Fibroblast of the conjunctiva (primary cell): ENCODE results near the gene CDH23.

ENCODE experiments used
- DNase-seq: peaks from one replicate; pipeline ENCODE4 v3.0.0-alpha.2; 2010; ENCODE audit warnings: low read depth

CDH23 gene

GRCh38 chr10:71640607-71641006, 243.9 kb downstream of the CDH23 start:
- no peak for DNase-seq

DNA sequence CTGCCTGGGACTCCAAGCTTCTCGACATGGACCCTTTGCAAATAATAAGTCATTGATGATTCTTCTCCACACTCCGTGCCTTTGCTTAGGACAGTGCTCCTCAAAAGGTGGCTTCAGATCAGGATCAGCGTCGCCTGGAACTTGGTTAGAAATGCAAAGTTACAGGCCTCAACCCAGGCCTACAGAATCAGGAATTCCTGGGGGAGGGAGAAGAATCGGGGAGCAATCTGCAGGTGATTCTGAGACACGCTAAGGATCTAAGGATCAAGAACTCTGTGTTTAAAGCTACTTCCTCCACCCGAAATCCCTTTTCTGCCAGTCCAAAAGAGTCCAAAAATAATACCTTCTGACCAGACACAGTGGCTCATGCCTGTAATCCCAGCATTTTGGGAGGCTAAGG, 244.7 kb downstream of the CDH23 start:
- DNase-seq = no peak

- no peak for DNase-seq
These were observed 245.3 kb downstream of the CDH23 start for GRCh38 chr10:71641986-71642385.

DNA sequence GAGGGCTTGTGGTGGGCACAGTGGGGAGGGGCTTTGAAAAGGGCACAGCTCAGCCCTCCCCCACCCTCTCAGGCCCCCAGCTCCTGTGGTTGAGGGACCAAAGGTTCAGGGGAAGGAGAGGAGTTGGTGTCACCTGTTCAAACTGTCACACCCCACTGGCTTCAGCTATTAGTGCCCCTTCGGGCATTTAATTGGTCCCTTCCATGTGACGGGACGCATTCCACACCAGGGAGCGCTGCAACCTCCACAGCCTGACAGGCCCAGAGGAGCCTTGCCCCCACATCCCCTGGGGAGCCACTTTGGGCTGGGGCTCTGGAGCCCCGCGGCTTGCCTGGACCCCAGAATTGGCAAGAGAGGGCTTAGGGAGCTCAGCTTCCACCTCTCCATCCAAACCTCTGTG, 247.2 kb downstream of the CDH23 start:
- no peak for DNase-seq

GRCh38 chr10:71644307-71645180, 247.8 kb downstream of the CDH23 start:
- DNase-seq = no peak

DNA sequence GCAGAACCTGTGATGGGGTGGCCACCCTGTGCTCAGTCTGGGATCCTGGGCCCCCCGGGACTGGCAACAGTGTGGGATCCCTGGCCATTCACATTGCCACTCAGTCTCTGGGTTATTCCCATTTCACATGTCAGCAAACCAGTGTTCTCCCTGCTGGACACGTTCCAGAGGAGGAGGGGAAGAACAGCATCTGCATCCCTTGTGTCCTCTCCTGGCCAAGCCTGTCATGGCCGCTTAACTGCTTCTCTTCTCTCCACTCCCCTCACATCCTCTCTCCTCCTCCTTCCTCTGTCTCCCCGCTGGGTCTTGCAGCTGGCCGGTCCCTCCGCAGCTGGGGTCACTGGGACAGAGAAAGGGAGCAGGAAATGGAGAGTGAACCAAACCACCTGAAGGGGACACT, 248.5 kb downstream of the CDH23 start:
- no peak for DNase-seq

DNA sequence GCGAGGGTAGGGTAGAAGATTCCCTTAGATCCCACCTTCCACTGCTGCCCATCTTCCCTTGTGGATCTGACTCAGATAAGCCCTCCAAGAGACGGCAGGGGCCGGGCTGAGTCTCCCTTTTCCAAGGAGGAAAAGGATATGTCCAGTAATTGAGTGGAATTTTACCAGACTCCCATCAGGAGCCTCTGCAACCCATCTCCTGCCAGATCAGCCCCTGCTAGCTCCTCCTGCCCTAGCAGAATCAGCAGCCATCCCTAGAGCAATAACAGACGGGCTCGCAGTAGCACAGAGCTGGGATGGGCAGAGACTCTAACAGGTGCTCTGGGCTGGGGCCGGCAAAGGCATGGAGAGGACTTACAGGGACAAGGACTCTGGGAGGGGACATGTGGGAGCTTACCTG, 249.3 kb downstream of the CDH23 start:
- no peak for DNase-seq

DNA sequence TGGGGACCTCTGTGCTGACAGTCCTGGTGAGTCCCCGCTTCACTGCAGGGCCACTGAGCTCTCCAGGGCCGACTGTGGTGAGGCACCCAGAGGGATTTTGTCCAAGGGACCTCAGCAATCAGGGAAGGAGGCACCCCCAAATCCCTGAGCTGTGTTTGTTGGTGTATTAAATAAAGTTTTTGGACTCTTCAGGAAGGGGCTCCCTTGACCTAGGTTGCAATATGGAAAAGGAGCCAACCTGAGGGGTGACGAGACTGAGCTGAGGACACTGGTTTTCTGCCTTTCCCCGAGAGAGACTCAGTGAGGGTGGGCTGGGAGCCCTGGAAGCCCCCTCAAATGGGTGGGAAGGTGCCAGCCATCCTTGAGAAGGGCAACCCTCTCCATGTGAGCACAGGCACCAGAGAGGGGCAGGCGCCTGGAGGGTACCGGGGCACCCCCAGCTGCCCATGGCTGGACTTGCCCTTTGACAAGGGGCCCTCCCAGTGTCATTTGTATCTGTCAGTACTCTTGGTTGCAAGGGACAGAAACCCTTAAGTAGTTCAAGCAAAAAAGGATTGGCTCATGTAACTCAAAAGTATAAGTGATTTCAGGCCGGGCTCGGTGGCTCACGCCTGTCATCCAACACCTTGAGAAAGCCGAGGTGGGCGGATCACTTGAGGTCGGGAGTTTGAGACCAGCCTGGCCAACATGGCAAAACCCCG, 250.0 kb downstream of the CDH23 start:
- DNase-seq = no peak

- no peak for DNase-seq
These were observed 251.0 kb downstream of the CDH23 start for GRCh38 chr10:71647526-71648253.

- no peak for DNase-seq
These were observed 251.7 kb downstream of the CDH23 start for GRCh38 chr10:71648254-71648932.

- no peak for DNase-seq
These were observed 252.2 kb downstream of the CDH23 start for GRCh38 chr10:71648933-71649320.

- no peak for DNase-seq
These were observed 252.9 kb downstream of the CDH23 start for GRCh38 chr10:71649631-71650030.

DNA sequence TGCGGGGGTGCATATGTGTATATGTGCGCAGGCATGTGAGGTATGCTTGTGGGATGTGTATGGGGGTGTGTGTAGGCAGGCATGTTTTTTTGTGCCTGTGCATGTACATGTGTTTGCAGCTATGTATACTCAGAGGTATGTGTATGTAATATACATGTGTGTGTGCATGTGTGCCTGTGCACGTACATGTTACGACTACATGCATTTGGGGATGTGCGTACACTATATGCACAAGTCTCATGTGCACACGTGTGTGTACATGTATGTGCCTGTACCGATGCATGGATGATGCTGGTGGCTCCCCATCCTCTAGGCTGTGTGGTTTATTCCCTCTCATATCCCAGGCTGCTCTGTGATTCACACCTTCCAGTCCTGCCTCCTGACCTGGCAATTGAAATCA, 253.7 kb downstream of the CDH23 start:
- no peak for DNase-seq

GRCh38 chr10:71651428-71651827, 254.7 kb downstream of the CDH23 start:
- DNase-seq = no peak

DNA sequence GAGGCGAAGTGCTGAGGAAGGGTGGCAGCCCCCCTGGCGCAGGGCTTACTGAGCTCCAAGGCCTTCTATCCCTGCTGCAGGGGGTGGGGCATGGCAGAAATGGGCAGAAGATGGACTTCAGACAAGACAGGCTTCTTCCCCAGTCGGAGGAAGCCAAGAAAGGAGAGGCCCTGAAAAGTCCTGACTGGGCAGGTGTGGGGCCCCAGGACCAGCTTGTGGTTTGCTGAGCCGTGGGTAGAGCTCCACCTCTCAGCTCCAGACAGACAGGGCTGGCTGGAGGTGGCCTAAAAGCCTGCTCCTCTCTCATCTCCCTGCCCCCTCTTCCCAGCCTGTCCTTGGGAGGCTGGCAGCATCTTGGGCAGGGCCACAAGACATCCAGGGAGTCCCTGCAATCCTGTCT, 255.2 kb downstream of the CDH23 start:
- no peak for DNase-seq

DNA sequence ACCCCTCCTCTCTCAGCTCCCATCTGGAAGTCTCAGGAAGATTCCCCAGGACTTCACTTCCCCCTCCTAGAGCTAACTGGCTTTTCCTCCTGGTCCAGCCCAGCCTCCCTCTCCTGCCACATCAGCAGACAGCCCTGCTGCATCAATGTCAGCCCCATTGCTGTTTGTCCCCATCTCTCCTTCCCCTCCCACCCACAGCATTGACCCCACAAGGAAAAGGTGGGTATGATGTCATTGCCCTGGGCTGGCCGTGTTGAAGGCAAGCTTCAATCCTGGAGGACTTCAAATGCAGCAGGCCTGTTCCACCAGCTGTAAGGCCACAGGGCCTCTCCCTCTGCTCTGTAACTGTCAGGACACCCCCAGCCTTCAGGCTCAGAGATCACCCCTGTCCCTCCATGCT, 256.3 kb downstream of the CDH23 start:
- DNase-seq = no peak

DNA sequence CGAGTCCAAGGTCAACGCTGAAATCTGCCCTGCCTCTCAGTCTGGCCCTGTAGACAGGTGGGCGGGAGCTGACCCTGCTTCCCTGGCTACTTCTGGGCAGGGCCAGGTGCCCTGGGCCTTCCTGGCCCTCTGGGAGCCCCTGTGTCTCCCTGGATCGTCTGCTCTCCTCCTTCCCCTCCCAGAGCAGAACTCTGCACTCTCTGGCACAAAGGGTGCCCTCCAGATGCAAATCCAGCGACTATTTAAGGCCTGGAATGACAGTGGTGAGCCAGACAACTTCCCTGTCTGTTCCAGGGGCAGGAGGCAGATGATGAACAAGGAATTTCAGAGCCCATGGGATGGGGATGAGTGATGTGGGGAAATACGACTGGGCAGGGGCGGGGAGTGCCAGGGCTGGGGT, 259.5 kb downstream of the CDH23 start:
- no peak for DNase-seq

DNA sequence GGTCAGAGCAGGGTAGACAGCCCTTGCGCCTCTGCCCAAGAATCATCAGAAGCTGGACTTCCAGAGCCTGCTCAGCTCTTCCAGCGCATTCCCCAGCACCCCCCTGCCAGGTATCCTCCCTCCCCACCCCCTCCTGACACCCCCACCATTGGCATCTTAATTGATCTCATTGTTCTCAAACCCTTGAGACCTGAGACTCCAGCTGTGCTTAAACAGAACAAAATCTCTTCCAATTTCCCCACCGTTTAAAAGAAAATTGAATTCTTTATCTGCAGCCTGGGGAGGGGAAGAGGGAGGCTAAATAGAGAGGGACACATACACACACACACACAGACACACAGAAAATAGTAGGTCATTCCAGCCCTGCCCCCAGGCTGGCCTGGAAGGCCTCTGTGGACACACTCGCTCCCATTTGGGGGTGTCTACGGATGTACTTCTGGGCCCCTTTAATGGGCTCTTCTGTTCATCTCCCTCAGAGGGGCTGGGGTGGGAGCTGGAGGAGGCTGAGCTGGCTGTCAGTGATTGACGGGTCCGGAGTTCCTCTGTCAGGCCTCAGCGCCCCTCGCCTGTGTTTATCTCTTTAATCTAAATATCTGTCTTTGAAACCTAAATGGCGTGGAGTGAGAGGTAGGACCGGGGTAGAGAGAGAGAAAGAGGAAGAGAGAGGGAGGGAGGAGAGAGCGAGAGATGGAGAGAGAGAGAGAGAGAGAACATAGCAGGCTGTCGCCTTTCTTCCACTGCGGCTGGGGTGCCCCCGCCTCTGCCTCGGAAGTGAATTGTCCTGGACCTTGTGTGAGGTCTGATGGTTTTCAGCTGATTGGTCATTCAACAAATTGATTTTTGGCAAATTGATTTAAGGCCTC, 261.1 kb downstream of the CDH23 start:
- no peak for DNase-seq

GRCh38 chr10:71658467-71658745, 261.7 kb downstream of the CDH23 start:
- no peak for DNase-seq

GRCh38 chr10:71659111-71659634, 262.5 kb downstream of the CDH23 start:
- DNase-seq = no peak

DNA sequence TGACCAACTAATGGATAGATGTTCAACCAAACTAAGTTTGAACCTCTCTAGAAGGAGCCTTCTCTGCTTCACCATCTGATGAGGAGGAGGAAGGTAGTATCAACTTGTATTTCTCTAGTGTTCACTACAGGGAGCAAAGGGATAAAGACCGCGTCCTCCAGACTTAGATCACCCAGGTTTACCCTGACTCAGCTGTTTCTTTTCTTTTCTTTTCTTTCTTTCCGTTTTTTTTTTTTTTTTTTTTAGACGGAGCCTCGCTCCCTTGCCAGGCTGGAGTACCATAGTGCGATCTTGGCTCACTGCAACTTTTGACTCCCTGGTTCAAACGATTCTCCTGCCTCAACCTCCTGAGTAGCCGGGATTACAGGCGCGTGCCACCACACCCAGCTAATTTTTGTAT, 263.0 kb downstream of the CDH23 start:
- DNase-seq = no peak
